Measurements from ENCODE around the gene PLCB1.

PLCB1 gene

DNA sequence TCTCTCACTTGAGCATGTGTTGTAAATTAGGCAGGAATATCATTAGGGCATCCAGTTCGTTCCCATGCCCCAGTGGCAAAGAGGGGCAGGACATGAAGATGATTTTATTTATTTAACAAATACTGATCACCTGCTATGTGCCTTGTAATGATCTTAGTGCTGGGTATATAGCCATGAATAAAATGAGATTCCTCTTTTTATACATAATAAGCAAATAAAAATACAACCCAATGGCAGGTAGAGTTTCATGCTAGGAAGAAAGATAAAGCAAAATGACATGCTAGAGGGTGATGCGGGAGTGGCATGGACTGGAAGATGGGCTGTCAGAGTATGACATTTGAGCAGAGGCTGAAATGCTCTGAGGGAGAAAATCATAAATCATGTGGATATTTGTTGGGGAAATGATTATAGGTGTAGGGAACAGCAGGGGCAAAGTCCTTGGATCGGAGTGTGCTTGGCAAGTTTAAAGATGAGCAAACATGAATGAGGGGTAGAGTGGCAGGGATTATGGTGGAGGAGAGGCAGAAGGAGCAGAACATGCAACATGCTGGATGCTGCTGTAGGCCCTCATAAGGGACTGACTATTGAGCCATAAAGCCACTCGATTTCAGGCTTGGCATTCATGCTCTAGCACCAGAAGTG lies 342.1 kb downstream of the PLCB1 start:
- no peak for DNase-seq (ENCODE audit: extremely low read depth in 1 of 2, low read depth in 1 of 2)

DNA sequence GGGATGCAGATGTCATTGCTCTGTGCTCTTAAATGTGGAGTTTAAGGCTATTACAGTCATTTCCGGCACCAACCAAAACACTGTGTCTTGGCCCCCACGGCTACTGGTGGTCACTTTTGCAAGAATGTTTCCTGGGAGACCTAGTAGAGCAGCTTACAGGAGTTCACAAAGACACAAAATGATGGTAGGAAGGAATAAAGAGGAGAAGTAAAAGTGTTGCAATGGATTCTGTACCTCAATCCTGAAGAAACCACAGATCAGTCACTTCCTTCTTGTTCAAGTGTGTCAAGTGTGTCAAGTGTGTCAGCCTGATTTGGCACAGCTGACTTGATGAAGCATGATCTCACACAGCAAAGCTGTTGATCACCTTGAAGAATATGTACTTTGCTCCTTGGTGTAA lies 344.0 kb downstream of the PLCB1 start:
- DNase-seq (ENCODE audit: extremely low read depth in 1 of 2, low read depth in 1 of 2): no peak

DNA sequence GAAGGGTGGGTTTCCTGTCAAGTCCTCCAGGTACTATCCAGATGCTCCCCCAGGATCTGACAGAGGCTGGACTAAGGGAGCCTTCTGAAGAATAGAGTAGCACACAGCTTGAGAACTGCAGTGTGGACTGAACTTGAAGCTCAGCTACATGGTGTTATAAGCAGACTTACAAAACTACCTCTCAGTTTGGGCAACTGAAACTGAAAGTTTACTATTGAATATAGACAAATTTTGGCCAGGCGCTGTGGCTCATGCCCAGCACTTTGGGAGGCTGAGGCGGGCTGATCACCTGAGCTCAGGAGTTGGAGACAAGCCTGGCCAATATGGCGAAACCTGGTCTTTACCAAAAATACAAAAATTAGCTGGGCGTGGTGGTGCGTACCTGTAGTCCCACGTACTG lies 348.5 kb downstream of the PLCB1 start:
- DNase-seq (ENCODE audit: extremely low read depth in 1 of 2, low read depth in 1 of 2): no peak

DNA sequence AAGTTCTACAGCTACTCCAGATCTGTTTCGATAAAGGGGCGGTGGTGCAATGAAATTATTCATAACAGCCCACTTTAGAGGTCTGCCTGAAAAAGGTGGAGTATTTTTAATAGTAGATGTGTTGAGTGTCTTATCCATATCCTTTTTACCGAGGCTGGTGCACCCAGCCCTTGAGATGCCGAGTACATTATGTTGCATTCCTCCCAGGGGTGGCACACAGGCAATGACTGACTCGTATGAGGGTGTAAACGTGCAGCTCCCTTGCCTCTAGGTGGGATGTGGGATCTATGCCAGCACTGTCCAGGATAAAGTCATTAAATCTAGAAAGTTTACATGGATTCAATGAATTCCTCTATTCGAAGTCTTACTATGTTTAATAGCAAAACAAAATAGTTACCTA lies 355.6 kb downstream of the PLCB1 start:
- no peak for DNase-seq (ENCODE audit: extremely low read depth in 1 of 2, low read depth in 1 of 2)

DNA sequence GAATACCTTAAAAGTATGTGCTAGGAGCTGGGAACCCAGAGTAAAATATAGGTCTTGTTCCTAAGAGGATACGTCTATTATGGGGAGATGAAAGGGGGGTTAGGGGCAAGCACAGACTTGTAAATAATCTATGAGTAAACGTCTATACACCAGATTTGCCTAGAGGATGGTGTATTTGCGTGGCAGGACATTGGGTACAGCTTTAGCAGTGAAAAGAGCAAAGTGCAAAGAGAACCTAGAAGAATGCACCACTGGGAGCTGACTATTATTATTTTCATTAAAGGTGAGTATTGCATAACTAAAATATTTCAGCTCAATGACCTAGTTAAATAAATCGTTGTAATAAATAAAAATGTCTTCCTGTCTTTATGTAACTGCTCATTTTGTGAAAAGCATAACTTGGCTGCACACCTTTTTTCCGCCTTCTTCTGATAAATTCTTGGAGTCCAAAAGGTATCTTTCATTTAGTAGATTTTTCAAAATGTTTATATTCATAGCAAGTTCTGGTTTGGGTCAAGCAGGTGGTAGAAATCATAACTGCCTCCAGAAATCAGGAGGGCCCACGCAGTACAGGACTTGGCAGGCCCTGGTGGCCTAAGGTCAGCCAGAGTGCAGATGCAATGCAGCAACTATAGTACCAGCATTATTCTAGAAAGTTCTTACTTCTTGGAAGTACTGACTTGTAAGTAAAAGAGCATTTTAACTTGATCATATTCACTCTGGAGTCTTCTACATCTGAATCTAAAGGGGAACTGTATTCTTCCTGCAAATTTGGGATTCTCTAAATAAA lies 357.2 kb downstream of the PLCB1 start:
- DNase-seq (ENCODE audit: extremely low read depth in 1 of 2, low read depth in 1 of 2): no peak

DNA sequence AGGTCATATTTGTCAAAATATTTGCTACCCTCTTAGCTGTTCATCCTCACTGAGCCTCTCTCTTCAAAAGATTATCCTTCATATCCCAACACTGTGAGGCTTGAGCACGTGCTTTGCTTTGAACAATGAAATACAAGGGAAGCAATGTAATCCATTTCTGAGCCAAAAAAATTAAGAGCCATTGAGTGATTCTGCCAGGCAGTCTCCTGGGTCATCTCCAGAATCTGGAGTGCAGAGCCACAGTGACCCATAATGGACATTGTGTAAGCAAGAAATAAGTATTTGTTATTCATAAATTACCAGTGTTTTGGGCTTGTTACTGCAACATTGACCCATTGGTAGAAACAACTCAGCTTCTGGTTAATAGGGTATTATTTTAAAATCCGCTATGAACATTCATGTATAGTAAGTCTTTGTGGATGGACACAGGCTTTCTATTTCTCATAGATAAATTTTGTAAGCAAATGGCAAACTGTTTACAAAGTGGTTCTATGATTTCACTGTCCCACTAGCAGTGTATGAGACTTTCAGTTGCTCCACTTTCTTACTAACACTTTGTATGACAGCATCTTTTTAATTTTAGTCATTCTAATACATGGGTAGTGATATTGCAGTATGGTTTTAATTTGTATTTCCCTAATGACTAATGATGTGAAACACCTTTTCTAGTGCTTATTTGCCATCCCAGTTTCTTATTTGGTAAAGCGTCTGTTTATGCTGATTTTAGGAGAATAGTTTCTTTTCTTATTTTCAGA lies 358.2 kb downstream of the PLCB1 start:
- DNase-seq (ENCODE audit: extremely low read depth in 1 of 2, low read depth in 1 of 2): no peak

DNA sequence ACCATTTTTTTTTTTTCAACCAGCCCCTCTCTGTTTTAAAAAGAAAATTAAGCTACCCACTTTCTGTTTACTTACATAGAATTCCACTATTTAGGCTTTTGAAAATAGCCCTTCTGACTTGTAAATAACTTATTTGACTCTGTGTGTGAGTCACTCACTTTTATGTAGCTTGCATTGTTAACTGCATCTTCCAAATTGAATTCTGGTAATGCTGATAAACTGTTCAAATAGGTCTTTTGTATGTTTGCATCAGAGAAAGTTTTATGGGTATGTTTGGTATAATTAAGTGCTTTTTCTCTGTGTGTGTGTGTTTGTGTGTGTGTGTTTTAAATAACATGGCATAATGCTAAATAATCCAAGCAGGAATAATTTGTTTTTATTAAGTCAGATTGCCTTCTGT lies 360.1 kb downstream of the PLCB1 start:
- DNase-seq (ENCODE audit: extremely low read depth in 1 of 2, low read depth in 1 of 2): no peak

DNA sequence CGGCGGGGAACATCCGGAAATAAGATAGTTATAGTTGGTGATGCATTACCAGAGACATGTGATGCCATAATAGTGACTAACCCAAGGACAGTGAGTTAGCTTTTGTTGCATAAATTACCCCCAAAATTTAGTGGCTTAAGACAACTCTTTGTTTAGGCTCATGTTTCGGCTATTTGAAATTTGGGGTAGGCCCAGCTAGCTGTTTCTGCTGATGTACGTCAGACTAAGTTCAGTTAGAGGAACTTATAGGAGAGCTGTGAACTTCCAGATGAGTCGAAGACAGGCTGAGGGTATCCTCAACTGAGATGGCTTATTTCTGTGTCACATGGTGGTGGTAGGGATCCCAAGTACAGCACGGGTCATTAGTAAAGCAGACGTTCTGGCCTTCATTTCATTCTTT lies 366.5 kb downstream of the PLCB1 start:
- DNase-seq (ENCODE audit: extremely low read depth in 1 of 2, low read depth in 1 of 2): no peak

DNA sequence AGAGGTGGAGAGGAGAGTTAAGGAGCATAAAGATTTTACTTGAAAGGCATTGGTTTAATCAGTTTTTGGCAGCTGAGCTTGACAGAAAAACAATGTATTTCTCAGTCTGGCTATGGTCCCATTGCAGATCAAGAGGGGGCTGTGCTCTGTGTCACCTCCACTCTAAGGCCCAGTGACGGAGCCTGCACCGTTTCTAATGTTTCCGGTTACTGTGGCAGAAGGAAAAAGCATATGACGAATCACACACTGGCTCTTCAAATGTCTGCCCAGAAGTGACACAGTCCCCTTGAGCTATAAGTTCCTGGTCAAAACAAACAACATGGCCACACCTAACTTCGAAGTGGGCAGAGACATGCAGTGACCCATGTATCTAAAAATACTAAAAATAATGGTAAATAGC lies 372.0 kb downstream of the PLCB1 start:
- no peak for DNase-seq (ENCODE audit: extremely low read depth in 1 of 2, low read depth in 1 of 2)

DNA sequence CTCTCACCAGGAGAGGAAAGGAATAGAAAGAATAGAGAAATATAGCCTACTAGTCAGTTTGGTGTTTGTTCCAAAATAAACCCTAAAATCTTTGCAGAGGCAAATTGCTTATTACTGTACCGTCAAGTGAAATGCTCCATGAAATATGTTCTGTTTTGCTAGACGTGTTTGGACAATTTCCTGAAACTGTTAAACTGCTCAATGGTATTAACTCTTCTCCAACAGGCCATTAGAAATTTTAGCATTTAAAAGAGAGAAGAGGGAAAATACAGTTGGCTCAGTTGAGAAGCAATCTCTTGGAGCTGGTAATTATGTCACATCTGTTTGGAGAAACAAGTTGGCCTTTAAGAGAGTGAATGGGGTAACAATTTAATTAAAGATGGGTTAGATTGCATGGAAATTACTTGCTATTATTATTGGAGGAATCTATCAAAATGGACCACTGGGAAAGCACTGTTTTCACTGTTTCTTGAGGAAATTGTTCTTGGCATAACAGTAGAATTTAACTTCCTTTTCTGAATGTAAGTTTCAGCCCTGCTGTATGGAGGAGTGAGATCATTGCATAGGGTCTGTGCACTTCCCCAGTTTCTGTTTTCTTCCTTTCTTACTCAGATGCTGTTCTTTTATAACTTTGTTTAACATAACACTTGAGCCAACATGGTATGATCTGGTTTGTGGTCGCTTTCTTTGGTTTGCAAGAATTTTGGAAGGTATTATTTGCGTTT lies 373.6 kb downstream of the PLCB1 start:
- DNase-seq (ENCODE audit: extremely low read depth in 1 of 2, low read depth in 1 of 2): no peak

DNA sequence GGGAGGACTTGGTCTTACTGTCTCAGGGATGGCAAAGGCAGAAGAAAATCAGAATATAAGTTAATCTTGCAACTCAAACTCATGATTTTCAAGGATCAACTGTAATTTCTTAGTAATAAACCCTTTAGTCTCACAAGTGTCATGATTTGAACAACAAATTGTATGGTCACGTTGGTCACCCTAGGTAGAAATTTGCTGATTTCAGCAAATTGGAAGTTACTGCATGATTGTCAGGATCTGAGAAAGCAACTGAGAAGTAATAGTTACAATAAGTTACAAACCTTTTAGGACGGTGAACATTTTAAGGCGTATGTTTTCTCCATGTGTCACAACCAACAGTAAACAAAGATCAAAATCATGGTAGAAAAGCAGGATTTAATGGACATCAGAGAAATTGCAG lies 375.2 kb downstream of the PLCB1 start:
- no peak for DNase-seq (ENCODE audit: extremely low read depth in 1 of 2, low read depth in 1 of 2)

DNA sequence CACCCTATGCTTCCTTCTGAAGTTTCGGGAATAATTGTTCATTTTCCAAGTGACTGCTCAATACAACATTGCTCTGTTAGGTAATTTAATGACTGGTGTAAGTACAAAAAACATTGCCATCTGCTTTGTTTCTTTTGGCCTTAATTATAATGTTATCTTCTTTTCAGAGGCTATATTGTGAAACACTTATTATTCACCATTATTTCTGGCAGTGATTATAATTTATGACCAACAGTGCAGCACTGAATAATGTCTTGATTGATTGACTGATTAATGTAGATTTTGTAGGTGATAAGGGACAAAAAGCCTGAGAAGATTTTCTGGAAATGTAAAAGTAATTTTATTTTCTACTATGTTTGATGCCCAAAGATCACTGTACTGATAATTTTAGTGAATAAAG lies 377.7 kb downstream of the PLCB1 start:
- no peak for DNase-seq (ENCODE audit: extremely low read depth in 1 of 2, low read depth in 1 of 2)

DNA sequence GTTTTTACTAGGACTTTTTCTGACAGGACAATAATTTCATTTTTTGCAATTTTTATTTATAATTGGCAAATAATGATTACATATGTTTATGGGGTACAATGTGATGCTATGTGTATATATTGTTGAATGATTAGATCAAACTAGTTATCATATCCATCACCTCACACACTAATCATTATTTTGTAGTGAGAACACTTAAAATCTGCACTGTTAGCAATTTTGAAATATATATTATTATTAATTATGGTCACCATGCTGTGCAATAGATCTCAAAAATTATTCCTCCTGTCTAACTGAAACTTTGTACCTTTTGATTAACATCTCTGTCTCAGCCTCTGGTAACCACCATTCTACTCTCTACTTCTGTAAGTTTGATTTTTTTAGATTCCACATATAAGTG lies 378.7 kb downstream of the PLCB1 start:
- DNase-seq (ENCODE audit: extremely low read depth in 1 of 2, low read depth in 1 of 2): no peak

DNA sequence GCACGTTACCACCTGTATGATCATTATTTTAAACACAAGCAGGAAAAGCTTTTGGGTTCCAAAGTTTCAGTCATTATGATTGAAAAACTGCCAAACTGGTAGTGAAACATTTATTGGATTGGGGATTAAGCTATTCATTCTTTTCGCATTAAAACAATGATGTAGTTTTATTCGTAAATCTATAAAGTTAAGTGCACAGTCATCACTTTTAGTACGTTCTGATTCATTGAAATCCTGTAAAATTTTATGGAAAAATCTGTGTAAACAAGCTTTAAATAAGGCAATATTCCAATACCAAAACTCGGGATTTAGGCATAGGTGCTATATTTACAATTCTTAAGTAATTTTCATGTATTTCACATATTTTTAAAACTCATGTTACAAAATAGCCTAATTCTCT lies 379.9 kb downstream of the PLCB1 start:
- DNase-seq (ENCODE audit: extremely low read depth in 1 of 2, low read depth in 1 of 2): no peak

DNA sequence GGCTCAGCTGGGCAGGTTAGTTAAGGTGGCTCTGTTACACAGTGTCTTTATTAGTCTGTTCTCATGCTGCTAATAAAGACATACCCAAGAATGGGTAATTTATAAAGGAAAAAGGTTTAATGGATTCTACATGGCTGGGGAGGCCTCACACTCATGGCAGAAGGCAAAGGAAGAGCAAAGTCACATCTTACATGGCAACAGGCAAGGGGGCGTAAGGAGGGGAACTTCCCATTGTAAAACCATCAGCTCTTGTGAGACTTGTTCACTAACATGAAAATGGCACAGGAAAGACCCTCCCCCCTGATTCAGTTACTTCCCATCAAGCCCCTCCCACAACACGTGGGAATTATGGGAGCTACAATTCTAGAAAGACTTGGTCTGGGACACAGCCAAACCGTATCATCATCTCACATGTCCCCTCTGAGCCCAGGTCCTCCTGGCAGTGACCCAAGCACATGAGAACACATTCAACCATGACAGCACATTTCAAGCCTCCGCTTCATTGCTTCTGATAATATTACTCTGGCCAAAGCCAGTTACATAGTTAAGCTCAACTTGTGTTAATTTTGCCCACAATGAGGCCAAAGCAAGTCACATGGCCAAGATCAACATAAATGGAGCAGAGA lies 383.9 kb downstream of the PLCB1 start:
- no peak for DNase-seq (ENCODE audit: extremely low read depth in 1 of 2, low read depth in 1 of 2)

DNA sequence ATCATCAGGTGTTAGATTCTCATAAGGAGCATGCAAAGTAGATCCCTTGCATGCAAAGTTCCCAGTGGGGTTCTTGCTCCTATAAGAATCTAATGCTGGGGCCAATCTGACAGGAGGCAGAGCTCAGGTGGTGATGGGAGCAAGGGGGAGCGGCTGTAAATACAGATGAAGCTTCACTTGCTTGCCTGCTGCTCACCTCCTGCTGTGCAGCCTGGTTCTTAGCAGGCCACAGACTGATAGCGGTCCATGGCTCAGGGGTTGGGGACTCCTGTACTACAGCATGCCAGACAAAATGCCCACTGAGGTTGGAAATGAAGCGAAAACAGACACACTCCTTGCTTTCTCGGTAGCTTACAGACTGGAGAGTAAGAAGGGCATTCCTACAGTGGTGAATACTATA lies 386.8 kb downstream of the PLCB1 start:
- no peak for DNase-seq (ENCODE audit: extremely low read depth in 1 of 2, low read depth in 1 of 2)

DNA sequence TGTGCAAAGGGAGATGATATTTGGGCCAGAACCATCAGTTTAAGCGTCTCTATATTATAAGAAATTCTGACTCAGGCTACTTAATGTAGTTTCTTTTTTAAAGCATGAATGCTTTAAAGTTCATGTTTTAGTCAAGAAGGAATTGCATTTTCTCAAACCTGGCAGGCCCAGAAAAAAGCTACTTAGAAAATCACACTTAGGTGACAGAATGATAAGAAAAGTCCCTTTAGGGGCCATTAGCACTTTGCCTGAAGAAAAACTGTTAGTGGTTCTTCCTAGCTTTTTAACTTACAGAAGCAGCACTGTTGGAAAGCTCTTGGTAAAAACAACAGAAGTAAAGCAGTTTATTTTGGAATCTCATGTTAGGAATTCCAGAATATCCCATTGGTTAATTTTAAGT lies 387.8 kb downstream of the PLCB1 start:
- DNase-seq (ENCODE audit: extremely low read depth in 1 of 2, low read depth in 1 of 2): no peak

DNA sequence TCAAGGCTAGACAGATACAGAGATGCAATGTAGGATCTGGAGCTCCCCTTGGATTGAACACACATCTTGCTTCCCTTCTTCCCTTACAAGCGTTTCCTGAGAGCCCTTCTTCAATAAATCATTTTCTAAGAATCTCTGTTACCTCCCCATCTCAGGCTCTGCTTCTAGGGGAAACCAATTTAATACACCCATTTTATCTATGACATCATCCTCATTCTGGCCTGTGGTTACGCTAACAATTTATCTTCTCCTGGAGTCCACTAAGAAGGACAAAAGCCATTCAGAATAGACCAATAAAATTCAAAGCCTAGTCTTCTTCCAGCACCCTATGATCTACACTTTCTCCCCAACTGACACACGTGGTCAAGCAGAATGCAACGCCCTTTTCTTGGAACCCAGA lies 390.1 kb downstream of the PLCB1 start:
- no peak for DNase-seq (ENCODE audit: extremely low read depth in 1 of 2, low read depth in 1 of 2)

DNA sequence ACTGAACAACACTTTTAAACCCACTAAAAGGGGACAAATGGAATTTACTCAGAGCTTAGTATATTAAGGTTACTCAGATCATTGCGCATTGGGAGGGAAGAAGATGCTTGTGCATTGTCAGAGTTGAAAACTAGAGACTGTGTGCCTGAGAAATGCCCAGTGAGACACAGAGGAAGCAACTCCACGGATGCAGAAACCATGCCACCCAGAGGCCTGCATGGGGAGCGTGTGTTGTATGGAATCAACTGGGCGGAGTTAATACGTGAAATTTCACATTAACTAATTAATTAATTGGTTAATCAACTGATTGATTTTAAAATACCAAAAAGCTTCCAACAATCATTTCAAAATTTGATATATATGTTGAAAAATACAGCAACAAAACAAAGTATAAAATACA lies 391.6 kb downstream of the PLCB1 start:
- no peak for DNase-seq (ENCODE audit: extremely low read depth in 1 of 2, low read depth in 1 of 2)

DNA sequence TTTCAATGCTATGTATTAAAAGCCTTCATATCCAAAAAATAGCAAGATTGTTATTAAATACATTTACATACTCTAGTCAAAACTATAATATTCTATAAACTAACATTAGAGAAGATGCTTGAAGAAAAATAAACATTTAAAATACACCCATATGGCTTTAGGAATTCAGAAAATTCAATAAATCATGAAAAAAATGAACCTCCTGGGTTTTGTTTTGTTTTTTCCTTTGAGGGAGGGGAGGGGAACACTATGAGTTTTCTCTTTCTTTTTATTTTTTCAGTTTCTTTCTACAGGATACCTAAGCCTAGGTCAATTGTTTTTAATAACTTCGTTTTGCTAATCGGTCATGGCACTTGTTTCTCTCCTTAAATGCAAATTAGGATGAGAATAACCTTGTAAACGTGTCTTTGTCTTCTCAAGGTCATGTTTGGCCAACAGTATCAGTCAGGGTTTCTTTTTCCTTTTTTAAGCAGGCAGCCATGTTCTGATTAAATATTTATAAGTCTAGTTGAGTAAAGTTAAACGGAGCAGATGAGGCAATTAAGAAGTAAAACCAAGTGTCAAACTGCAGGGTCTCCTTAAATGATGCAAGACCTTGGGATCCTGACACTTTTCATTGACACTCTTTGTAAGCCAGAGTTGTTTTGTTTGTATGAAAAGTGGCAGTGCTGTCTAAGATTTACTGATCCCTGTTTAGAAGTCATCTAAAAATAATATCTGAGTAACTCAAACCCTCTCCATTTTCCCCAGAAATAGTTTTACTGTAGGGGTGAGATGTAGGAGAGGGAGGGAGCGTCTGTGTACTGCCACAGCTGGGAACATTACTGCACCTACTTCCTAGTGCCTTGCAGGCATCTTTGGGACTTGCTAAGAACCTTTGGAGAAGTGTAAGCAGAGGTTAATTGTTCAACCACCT lies 392.3 kb downstream of the PLCB1 start:
- DNase-seq (ENCODE audit: extremely low read depth in 1 of 2, low read depth in 1 of 2): no peak

All from stimulated activated CD8-positive, alpha-beta memory T cell treated with anti-CD3 and anti-CD28 coated beads, Interleukin-7, amount 100 ng/mL, for 48 hours (primary cell).